KOPT-K1 (cell line): ENCODE measurements around the gene CDH13.

Source experiments
- H3K27ac ChIP-seq: fragments of 200-600 bp; sonication (generic); 2 replicates; pipeline ENCODE4 v1.5.1; 2016; ENCODE audit warnings: antibody characterized with exemption, mild to moderate bottlenecking, low read depth, low read length; ENCODE audit not compliant: poor library complexity, severe bottlenecking
- H3K36me3 ChIP-seq: fragments of 200-600 bp; sonication (generic); 2 replicates; pipeline ENCODE4 v1.5.1; 2017; ENCODE audit warnings: antibody characterized with exemption, mild to moderate bottlenecking, low read length, moderate library complexity; ENCODE audit not compliant: insufficient read depth
- H3K9me3 ChIP-seq: fragments of 200-600 bp; sonication (generic); 2 replicates; pipeline ENCODE4 v1.5.1; 2017; ENCODE audit warnings: antibody characterized with exemption, low read length, mild to moderate bottlenecking; ENCODE audit not compliant: insufficient read depth, poor library complexity, severe bottlenecking

CDH13 gene

DNA sequence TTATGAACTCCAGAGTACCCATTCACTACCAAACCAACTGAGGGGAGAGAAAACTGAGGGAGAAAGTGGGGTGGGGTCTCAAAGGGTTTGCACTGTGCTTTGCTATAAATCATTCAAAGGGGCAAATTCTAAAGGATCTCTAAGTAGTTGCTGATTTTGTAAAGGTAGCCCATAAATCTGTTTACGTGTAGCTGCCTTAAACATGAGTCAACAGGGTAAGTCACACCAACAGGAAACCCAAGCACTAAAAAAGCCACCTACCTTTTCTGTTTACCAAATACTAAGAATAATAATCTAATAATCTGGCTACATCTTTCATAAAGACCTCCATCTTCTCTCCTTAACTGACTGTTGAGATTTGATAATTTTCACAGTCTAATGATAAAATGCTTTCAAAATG, 1172.6 kb downstream of the CDH13 start:
- H3K27ac ChIP-seq, result no peak overlapping the region
- no peaks in the 10 kb centered on the region for H3K9me3 ChIP-seq
- H3K36me3 ChIP-seq, result no peaks in the 10 kb centered on the region

DNA sequence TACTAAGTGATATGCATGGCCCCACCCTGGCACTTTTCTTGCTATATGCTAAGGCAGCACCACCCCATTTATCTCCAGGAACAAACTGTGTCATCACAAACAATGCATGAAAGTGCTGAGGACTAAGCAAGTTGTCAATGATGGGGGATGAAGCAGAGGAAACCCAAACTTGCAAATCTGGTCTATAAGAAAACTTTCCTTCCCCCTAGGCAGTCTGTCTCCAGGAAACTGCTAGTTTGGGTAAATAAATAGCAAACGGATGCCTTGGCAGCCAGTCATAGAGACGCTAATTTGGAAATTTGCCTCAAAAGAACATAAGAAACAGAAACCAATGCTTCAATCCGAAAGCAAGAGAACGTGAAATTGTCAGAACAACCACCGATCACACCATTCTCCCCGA, 1175.4 kb downstream of the CDH13 start:
- no peak overlapping the region for H3K27ac ChIP-seq
- no peaks in the 10 kb centered on the region for H3K36me3 ChIP-seq

DNA sequence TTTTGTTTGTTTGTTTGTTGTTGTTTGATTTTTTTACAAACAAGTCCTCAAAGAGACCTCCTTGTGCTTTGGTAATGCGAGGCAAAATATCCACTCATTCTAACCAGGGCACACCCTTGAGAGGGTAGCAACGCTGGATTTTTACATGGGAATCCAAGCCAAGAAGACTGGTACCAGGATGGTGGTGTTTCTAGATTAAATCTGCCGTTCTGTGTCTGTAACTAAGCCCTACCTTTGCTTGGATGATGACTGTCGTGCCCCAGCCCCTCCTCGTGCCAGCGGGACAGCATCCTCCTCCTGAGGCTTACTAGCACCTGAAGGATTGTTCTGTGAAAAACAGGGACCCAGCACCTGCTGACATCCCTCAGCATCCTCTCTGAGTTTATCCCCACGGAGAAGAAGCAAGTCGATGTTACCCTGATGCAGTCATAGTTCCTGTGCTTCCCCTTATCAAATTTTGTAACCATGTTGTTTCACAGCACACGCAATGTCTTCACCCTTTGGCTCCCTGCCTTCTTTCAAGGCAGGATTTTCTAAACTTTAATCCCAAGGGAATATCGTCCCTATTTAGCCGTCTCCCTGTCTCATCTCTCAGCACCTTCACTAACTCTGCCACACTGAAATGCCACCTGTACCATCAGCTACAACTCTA, 1175.9 kb downstream of the CDH13 start:
- Histone ChIP-seq H3K9me3 (no peaks in the 10 kb centered on the region), H3K27ac (no peak overlapping the region)

More for the DNA sequence above, 1175.4 kb downstream of the CDH13 start:
- H3K9me3 ChIP-seq, result no peaks in the 10 kb centered on the region

GRCh38 chr16:83803811-83804210, 1177.0 kb downstream of the CDH13 start:
- no peak overlapping the region for H3K27ac ChIP-seq
- H3K36me3 ChIP-seq, result no peaks in the 10 kb centered on the region
- H3K9me3 ChIP-seq, result no peaks in the 10 kb centered on the region

More for the DNA sequence above, 1175.9 kb downstream of the CDH13 start:
- no peaks in the 10 kb centered on the region for H3K36me3 ChIP-seq

- H3K27ac ChIP-seq, result no peak overlapping the region
These were observed 1177.6 kb downstream of the CDH13 start for GRCh38 chr16:83804366-83804765.

GRCh38 chr16:83806036-83806435, 1179.3 kb downstream of the CDH13 start:
- H3K27ac ChIP-seq, result no peak overlapping the region
- H3K36me3 ChIP-seq, result peaks cover 15% of the 10 kb centered on the region
- no peaks in the 10 kb centered on the region for H3K9me3 ChIP-seq

More at GRCh38 chr16:83804366-83804765, 1177.6 kb downstream of the CDH13 start:
- Histone ChIP-seq H3K36me3 (no peaks in the 10 kb centered on the region), H3K9me3 (no peaks in the 10 kb centered on the region)

- Histone ChIP-seq H3K9me3 (no peaks in the 10 kb centered on the region), H3K27ac (no peak overlapping the region), H3K36me3 (peaks cover 22% of the 10 kb centered on the region)
These were observed 1180.0 kb downstream of the CDH13 start for GRCh38 chr16:83806731-83807130.

DNA sequence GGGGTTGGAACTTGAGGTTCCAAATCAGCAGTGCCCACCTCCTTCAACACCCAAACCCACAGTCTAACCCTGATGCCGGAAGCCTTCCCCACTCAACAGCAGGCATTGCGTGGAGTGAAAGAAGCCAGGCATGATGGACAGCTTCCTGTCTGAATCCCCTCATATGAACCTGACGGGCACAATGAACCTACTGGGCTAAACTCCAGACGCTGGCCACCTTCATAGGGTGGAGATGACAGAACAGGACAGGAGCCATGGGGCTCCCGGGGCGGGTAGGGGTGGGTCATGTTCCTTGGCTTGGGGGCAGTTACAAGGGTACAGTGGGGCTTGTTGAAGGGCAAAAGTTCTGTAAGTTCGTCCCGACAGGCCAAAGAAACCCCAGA, 1180.5 kb downstream of the CDH13 start:
- Histone ChIP-seq H3K36me3 (peaks cover 28% of the 10 kb centered on the region), H3K9me3 (no peaks in the 10 kb centered on the region), H3K27ac (no peak overlapping the region)

GRCh38 chr16:83807710-83808572, 1181.2 kb downstream of the CDH13 start, which contains the start of gene HSBP1:
TSS of gene HSBP1 (plus strand) at chr16:83807978. CDS start at chr16:83808077, 99 bp downstream.
- Histone ChIP-seq H3K9me3 (no peaks in the 10 kb centered on the region), H3K27ac (peak within 1 kb of the TSS; percentile 79), H3K36me3 (peaks cover 34% of the 10 kb centered on the region)

DNA sequence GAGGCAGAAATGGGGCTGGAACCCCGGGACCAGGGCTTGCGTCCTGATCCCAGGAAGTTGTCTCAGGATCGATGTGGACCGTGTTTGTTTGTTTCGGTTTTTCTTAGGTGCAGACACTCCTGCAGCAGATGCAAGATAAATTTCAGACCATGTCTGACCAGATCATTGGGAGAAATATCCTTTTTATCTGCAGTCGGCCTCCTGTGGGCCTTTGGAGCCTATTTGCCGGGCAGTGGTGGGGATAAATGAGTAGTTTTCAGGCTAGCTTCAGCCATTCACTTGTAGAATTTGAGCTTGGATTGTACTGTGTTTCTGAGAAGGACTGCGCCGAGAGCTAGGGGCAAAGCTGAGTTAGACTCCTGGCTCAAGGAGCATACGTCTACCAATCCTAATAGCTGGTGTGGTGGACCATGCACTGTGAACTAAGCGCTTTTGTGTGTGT, 1181.8 kb downstream of the CDH13 start:
- Histone ChIP-seq H3K27ac (peak overlapping the region; percentile 79), H3K9me3 (no peaks in the 10 kb centered on the region), H3K36me3 (peaks cover 39% of the 10 kb centered on the region)

- H3K27ac ChIP-seq, result peak overlapping the region; percentile 79
- H3K36me3 ChIP-seq, result peaks cover 39% of the 10 kb centered on the region
- H3K9me3 ChIP-seq, result no peaks in the 10 kb centered on the region
These were observed 1182.3 kb downstream of the CDH13 start for GRCh38 chr16:83809092-83809491.

- Histone ChIP-seq H3K36me3 (peaks cover 39% of the 10 kb centered on the region), H3K27ac (no peak overlapping the region), H3K9me3 (no peaks in the 10 kb centered on the region)
These were observed 1184.1 kb downstream of the CDH13 start for GRCh38 chr16:83810901-83811300.

DNA sequence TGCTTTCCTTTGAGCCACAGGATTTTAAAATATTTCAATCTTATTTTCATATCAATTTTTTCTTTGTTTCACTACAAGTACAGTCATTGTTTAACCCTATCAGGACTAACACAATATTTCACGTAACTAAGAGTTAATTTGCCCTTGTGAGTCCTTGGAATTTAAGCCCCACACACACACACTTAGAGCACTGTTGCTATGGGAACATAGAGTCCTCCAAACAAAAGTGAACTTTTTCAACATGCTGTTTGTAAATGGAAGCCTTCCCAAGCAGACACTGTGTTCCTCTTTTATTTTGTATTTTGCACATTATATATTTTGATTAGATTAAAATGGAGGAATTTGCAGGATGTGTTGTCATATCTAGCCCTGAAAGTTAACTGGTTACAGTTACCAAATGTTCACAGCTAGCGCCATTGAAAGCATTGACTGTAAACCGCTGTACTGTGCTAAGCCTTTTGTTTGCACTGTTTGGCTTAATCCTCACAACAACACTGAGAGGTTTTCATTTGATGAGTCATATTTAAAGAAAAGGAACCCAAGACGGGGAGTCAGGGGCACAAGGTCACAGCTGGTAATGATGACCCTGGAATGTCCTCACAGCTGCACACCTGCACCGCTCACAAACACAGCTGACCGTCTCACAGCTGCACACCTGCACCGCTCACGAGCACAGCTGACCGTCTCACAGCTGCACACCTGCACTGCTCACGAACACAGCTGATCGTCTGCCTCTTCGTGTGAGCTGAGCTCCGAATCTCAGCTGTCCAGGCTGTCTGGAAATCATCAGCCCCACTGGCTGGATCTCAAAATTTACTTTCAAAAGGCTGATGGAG, 1187.3 kb downstream of the CDH13 start:
- Histone ChIP-seq H3K36me3 (peaks cover 39% of the 10 kb centered on the region), H3K27ac (no peak overlapping the region), H3K9me3 (no peaks in the 10 kb centered on the region)

- no peaks in the 10 kb centered on the region for H3K9me3 ChIP-seq
- H3K36me3 ChIP-seq, result peaks cover 38% of the 10 kb centered on the region
- no peak overlapping the region for H3K27ac ChIP-seq
These were observed 1187.9 kb downstream of the CDH13 start for GRCh38 chr16:83814659-83814985.

DNA sequence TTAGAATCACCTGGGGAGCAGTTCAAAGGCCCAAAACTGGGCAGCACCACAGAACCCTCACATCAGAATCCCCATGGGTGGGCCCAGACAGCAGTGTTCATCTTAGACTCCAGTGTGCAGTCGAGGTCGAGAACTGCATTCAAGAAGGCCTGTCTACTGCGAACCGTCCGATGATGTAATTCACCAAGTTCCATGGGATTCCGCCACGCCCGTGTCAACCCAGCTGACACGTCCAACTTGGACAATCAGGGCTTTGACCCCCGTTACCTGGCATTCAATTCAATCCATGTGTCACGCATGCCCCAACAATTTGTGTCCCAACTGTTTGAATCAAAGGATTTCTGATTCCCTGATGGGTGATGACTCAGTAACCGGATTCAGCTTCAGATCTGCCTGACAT, 1190.3 kb downstream of the CDH13 start:
- no peak overlapping the region for H3K27ac ChIP-seq

More for the DNA sequence above, 1190.3 kb downstream of the CDH13 start:
- H3K36me3 ChIP-seq, result peaks cover 14% of the 10 kb centered on the region
- no peaks in the 10 kb centered on the region for H3K9me3 ChIP-seq
